Activated naive CD4-positive, alpha-beta T cell treated with anti-CD3 and anti-CD28 coated beads, Interleukin-2, amount 50 U/mL, for 24 hours (primary cell): Measurements from ENCODE around the gene LMNA.
"Not testable (repeated sequence)": the region's sequence is repeated elsewhere in the genome, so short reads cannot be mapped to it uniquely, and the experiment has no call there.

Experiments
- H3K27ac Mint-ChIP-seq: one replicate; pipeline ENCODE4 v1.8.0; 2021; ENCODE audit warnings: mild to moderate bottlenecking, mixed read lengths
- H3K27me3 Mint-ChIP-seq: one replicate; pipeline ENCODE4 v1.8.0; 2021; ENCODE audit warnings: mixed read lengths
- H3K36me3 Mint-ChIP-seq: one replicate; pipeline ENCODE4 v1.8.0; 2021; ENCODE audit warnings: mixed read lengths
- H3K4me1 Mint-ChIP-seq: one replicate; pipeline ENCODE4 v1.8.0; 2021; ENCODE audit warnings: mixed read lengths
- H3K4me3 Mint-ChIP-seq: one replicate; pipeline ENCODE4 v1.8.0; 2021; ENCODE audit warnings: mild to moderate bottlenecking, mixed read lengths
- H3K9me3 Mint-ChIP-seq: one replicate; pipeline ENCODE4 v1.8.0; 2021; ENCODE audit warnings: mixed read lengths

LMNA gene

DNA sequence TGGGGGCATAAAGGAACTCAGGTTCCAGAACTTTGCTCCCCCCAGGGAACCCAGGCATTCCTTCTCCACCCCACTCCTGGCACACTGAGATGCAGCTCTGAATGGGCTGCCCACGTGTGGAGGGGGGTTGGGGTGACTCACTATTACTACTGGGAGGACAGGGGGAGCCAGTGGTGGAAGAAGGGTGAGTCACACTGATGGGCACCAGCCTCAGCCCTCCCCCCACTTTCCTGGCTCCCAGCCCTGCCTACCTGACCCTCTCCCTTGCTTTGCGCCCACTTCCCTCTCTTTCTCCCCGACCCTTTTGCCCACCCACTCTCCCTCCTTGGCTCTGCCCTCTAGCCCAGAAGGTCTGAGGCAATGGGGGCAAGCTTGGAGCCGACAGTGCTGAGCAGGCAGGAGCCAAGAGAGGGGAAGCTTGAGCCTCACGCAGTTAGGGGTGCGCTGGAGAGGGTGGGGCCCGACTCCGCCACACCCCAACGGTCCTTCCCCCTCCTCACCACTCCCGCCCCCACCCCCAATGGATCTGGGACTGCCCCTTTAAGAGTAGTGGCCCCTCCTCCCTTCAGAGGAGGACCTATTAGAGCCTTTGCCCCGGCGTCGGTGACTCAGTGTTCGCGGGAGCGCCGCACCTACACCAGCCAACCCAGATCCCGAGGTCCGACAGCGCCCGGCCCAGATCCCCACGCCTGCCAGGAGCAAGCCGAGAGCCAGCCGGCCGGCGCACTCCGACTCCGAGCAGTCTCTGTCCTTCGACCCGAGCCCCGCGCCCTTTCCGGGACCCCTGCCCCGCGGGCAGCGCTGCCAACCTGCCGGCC, at the start of gene LMNA:
Gene LMNA (plus strand): TSS at position 611 of the 818 bp plus-strand sequence. CDS start 208 bp downstream, outside the sequence.
- Mint-ChIP-seq H3K27me3 (peaks cover 3% of the 10 kb centered on the region), H3K4me3 (peak within 1 kb of the TSS; percentile 95), H3K4me1 (peaks cover 28% of the 10 kb centered on the region), H3K9me3 (no peaks in the 10 kb centered on the region), H3K27ac (peak within 1 kb of the TSS; percentile 59), H3K36me3 (peaks cover 3% of the 10 kb centered on the region)

DNA sequence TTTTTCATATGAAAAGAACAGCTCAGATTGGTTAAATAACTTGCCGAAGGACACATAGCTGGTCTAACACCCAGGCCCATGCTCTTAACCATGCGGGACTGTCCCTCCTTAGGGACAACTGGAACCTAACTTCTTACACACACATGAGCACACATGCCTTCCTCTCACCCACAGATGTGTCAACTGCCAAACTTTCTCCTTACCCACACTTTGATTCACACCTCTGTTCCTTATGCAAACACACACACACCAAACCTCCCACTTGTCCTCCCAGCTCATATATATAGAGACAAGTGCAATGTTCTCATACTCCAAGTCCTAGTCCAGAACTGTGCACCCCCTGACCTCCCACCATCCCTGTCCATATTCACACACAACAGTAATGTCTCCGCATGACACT, 49.3 kb upstream of the LMNA start:
- H3K4me1 Mint-ChIP-seq: peaks cover 14% of the 10 kb centered on the region
- H3K9me3 Mint-ChIP-seq: no peaks in the 10 kb centered on the region

DNA sequence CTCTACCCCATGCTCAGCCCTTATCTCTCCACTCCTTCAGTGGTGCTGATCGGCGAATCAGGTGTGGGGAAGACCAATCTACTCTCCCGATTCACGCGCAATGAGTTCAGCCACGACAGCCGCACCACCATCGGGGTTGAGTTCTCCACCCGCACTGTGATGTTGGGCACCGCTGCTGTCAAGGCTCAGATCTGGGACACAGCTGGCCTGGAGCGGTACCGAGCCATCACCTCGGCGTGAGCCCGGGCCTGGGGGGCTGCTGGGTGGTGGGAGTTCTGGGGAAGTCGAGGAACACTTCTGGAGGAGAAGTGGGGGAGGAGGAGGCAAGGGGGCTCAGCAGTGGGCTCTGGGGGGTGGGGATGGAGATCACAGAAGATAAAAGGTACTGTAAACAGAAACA, 48.6 kb upstream of the LMNA start:
- H3K4me1 Mint-ChIP-seq: peaks cover 14% of the 10 kb centered on the region
- H3K4me3 Mint-ChIP-seq: no peak overlapping the region
- no peaks in the 10 kb centered on the region for H3K27me3 Mint-ChIP-seq
- no peak overlapping the region for H3K27ac Mint-ChIP-seq
- H3K9me3 Mint-ChIP-seq: no peaks in the 10 kb centered on the region
- H3K36me3 Mint-ChIP-seq: no peaks in the 10 kb centered on the region

More for the DNA sequence above, 49.3 kb upstream of the LMNA start:
- no peaks in the 10 kb centered on the region for H3K36me3 Mint-ChIP-seq
- no peaks in the 10 kb centered on the region for H3K27me3 Mint-ChIP-seq
- no peak overlapping the region for H3K27ac Mint-ChIP-seq
- no peak overlapping the region for H3K4me3 Mint-ChIP-seq

DNA sequence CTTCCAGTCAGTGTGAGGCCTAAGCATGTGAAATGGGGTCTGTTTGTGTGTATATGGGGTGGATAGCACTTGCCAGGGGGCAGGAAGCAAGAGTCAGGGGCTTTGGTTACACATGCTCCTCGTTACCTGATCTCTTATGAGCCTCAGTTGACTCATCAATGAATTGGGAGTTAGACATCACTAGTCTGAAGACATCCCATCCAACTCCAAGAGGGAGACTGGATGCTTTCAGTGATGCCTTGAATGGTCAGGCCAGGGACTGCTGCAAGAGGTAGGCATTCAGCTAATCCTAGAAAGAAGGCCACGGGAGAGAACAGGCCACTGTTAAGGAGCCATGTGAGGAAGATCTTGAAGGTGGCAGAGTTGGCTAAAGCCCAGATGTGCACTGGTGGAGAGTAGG, 47.2 kb upstream of the LMNA start:
- H3K4me3 Mint-ChIP-seq: no peak overlapping the region
- H3K4me1 Mint-ChIP-seq: peaks cover 14% of the 10 kb centered on the region
- H3K27me3 Mint-ChIP-seq: no peaks in the 10 kb centered on the region
- no peaks in the 10 kb centered on the region for H3K9me3 Mint-ChIP-seq
- no peaks in the 10 kb centered on the region for H3K36me3 Mint-ChIP-seq
- H3K27ac Mint-ChIP-seq: no peak overlapping the region

DNA sequence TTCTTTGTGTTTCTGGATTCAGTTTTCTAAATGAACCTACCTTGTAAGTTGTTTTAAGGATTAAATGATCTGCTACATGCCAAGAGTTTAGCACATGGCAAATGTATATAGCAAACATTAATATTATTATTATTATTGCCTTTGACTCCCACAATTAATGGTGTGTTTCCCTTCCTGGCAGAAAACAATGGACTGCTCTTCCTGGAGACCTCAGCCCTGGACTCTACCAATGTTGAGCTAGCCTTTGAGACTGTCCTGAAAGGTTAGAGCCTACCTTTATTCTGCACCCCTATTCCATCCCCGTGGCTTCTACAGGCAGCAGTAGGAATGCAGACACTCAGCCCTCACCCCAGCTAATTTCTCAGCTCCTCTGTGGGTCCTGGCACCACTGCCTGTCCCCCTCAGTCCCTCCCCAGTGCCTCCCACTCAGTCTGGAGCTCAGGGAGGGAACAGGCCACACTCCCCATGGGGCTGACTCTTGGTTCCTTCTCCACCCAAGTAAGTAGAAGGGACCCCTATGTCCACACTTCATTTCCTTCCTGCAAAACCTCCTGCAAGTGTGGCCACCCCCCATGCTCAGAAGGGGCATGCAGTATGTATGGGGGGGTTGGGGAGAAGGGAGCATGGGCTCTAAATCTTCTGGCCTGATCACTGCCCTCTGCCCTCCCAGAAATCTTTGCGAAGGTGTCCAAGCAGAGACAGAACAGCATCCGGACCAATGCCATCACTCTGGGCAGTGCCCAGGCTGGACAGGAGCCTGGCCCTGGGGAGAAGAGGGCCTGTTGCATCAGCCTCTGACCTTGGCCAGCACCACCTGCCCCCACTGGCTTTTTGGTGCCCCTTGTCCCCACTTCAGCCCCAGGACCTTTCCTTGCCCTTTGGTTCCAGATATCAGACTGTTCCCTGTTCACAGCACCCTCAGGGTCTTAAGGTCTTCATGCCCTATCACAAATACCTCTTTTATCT, 44.7 kb upstream of the LMNA start:
- H3K27me3 Mint-ChIP-seq: no peaks in the 10 kb centered on the region
- H3K4me1 Mint-ChIP-seq: peaks cover 14% of the 10 kb centered on the region
- H3K9me3 Mint-ChIP-seq: no peaks in the 10 kb centered on the region
- H3K27ac Mint-ChIP-seq: no peak overlapping the region
- H3K36me3 Mint-ChIP-seq: no peaks in the 10 kb centered on the region
- H3K4me3 Mint-ChIP-seq: no peak overlapping the region

DNA sequence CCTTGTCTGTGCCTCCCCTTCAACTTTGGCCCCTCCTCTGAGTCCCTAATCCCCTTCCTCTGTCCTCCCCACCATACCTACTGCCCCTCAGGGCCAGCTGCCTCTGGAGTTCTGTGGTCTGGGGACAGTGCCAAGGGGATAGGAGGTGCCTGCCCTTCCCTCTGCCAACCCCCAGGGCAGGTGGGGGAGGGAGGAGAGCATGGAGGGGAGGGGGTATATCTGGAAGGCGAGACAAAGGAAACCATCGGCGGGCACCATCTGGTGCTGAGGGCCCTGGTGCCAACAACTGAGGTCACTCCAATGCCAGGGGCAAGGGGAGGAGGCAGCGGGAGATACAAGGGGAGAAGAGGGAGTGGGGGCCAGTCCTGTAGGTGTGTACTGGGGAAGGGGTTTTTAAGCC, 44.0 kb upstream of the LMNA start:
- no peaks in the 10 kb centered on the region for H3K36me3 Mint-ChIP-seq
- no peak overlapping the region for H3K27ac Mint-ChIP-seq
- H3K9me3 Mint-ChIP-seq: no peaks in the 10 kb centered on the region
- H3K4me3 Mint-ChIP-seq: no peak overlapping the region
- peaks cover 10% of the 10 kb centered on the region for H3K4me1 Mint-ChIP-seq
- no peaks in the 10 kb centered on the region for H3K27me3 Mint-ChIP-seq

DNA sequence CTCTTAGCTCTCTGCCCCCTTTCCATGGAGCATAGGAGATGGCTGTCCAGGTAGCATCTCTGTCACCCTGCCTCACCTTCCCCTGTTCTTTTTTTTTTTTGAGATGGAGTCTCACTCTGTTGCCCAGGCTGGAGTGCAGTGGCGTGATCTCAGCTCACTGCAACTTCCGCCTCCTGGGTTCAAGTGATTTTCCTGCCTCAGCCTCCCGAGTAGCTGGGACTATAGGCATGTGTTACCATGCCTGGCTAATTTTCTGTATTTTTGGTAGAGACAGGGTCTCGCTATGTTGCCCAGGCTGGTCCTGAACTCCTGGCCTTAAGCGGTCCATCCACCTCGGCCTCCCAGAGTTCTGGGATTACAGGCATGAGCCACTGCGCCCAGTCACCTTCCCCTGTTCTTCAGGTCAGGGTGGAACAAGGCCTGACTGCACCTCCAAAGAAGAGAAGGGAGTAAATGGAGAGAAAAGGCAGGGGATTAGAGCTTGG, 43.1 kb upstream of the LMNA start:
- H3K27me3 Mint-ChIP-seq, H3K9me3 Mint-ChIP-seq, H3K36me3 Mint-ChIP-seq, H3K4me1 Mint-ChIP-seq, H3K27ac Mint-ChIP-seq, H3K4me3 Mint-ChIP-seq: not testable (repeated sequence)

DNA sequence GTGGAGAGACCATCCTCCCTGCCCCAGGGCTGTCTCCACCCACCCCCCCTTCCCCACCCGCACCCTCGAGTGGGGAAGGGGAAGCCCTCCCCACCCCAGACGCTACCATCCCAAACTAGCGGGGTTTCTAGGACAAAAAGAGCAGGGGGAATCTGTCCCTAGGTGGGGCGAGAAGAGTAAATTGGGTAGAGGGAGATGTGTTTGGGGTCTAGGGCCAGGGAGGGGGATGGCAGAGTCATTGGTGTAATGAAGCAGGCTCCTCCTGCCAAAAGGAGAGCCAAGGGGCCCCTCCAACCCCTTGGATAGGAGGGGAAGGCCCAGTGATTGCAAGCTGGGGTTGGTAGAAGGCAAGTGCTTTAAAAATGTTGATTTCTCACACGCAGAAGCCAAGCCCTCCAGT, 42.3 kb upstream of the LMNA start:
- H3K4me1 Mint-ChIP-seq: peaks cover under 1% of the 10 kb centered on the region
- no peaks in the 10 kb centered on the region for H3K9me3 Mint-ChIP-seq
- no peaks in the 10 kb centered on the region for H3K36me3 Mint-ChIP-seq
- no peak overlapping the region for H3K4me3 Mint-ChIP-seq
- H3K27me3 Mint-ChIP-seq: no peaks in the 10 kb centered on the region
- H3K27ac Mint-ChIP-seq: no peak overlapping the region

DNA sequence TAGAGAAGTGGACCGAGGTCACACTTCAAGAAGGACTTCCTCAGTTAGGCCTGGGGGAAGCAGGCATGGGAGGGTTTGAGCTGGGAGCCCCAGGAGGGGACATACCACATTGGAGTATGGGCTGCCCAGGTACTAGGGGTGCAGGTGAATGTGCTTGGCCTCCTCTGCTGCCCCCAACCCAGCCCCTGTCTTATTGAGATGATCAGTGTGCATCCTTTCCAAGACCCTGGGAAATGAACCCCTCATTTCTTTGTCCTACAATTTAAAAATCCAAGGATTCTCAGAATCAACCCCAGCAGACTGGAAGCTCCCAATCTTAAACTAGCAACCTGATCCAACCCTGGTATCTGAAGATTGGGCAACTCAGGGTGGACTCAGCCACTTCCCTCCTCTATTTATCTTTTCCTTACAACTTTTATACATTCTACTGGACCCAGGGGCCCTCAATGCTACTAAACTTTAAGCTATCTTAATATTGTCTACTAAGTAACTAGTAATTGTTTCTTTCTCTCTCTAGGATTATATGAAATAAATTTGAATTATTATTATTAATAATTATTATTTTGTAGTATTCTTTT, 41.3 kb upstream of the LMNA start:
- H3K27ac Mint-ChIP-seq: no peak overlapping the region
- H3K4me1 Mint-ChIP-seq: no peaks in the 10 kb centered on the region
- no peaks in the 10 kb centered on the region for H3K36me3 Mint-ChIP-seq
- no peaks in the 10 kb centered on the region for H3K27me3 Mint-ChIP-seq
- H3K9me3 Mint-ChIP-seq: no peaks in the 10 kb centered on the region
- H3K4me3 Mint-ChIP-seq: no peak overlapping the region

DNA sequence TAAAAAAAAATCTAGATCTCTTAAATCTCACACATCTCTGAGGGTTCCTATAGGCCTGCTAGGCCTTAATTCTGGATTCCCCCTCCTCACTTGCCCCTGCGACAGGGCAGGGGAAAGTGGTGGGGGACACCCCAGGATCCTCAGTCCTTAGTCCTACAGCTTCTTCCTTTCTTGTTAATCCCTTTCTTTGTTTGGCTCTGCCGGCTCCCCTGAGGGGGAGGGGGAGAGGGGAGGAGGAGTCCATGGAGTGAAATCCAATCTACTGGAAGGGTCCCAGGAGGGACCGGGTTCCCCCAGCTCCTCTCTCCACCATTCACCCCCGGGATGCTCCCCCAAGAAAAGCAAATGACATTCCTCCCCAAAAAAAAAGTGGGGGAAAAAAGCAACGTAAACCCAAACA, 40.8 kb upstream of the LMNA start:
- Mint-ChIP-seq H3K36me3 (no peaks in the 10 kb centered on the region), H3K4me1 (no peaks in the 10 kb centered on the region), H3K4me3 (no peak overlapping the region), H3K27ac (no peak overlapping the region), H3K9me3 (no peaks in the 10 kb centered on the region), H3K27me3 (no peaks in the 10 kb centered on the region)

DNA sequence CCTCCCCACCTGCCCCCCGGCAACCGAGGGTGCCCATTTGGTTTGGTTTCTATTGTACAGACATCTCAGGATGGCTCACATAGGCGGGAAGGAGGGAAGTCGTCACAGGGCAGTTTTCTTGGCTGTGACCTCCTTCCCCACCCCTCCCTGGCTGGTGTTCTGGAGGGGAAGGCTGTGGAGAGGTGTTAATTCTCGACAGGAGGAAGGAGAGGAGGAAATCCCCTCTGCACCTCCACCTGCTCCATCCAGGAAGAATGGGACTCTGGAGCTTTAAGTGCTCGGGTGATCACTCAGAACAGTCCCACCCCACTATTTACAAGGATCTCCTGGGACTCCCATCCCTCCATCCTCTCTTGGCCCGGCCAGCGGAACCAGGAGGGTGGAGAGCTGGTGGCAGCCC, 39.9 kb upstream of the LMNA start:
- no peaks in the 10 kb centered on the region for H3K27me3 Mint-ChIP-seq
- no peak overlapping the region for H3K27ac Mint-ChIP-seq
- no peaks in the 10 kb centered on the region for H3K36me3 Mint-ChIP-seq
- no peak overlapping the region for H3K4me3 Mint-ChIP-seq
- H3K4me1 Mint-ChIP-seq: no peaks in the 10 kb centered on the region
- no peaks in the 10 kb centered on the region for H3K9me3 Mint-ChIP-seq

DNA sequence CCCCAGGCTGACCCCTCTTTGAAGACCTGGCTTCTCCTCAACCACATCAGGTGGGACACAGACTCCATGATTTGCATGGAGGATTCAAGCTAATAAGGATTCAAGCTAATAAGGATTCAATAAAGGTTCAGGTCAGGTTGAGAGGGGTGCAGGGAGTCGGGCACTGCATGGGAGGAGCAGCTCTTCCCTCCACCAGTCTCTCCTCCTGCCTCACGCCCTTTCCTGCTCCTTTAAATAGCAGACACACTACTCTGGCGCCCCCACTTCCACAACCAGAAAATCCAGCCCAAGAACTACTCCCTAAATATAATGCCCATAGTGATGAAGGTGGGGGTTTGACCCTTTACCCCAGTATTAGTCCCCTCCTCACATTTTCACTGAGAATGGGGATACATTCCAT, 39.3 kb upstream of the LMNA start:
- Mint-ChIP-seq H3K4me1 (no peaks in the 10 kb centered on the region), H3K9me3 (no peaks in the 10 kb centered on the region), H3K36me3 (no peaks in the 10 kb centered on the region), H3K4me3 (no peak overlapping the region), H3K27ac (no peak overlapping the region), H3K27me3 (no peaks in the 10 kb centered on the region)

DNA sequence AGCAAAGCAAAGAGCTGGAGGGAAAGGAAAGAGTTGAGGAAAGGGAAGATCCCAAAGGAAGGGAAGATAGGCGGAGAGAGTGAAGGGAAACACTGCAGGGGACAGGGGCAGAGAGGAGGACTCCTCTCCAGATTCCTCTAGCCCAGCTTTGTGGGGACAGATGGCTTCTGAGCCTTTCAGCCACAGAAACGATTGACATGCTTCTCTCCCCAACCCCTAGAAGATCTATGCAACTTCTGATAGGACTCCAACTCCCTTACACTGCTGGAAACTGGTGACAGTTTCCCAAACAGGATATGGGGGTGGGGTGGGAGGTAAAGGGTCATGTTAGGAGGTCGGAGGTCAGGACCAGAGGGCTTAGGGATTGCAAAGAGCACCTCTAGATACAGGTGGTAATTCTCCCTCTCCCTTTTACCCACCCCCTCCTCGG, 38.7 kb upstream of the LMNA start:
- Mint-ChIP-seq H3K27me3 (no peaks in the 10 kb centered on the region), H3K27ac (no peak overlapping the region), H3K4me3 (no peak overlapping the region), H3K4me1 (no peaks in the 10 kb centered on the region), H3K9me3 (no peaks in the 10 kb centered on the region), H3K36me3 (no peaks in the 10 kb centered on the region)

DNA sequence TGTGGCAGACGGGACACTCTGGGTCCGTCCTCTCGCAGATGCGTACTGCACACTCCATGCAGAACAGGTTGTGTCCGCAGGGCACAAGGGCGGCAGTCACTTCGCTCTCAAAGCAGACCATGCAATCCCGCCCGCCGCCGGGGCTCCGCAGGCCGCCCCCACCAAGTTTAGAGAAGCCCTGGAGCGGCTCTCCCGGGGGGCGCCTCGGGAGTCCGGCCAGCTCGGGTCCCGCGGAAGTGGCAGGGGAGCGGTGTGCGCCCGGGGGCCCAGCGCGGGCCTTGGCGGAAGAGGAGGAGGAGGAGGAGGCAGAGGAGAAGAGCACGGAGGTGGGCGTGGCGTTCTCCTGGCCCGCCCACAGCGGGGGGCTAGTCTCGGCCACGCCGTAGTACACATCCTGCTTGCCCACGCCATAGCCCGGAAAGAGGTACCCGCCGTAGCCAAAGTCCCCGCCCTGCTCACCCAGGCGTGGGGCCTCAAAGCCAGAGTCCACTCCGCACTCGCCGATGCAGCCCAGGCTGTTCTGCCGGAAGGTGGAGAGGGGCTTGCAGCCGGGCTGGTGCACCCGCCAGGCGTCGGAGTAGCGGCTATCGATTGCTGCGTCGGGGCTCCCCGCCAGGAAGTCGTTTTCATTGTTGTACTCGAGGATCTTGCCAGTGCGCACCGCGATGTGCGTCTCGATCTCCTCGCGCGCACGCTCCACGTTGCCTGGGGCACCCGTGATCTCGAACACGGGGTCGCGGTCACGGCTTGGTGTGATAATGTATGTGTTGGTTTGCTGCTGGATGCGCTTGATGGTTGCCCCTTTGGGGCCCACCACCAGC, 37.7 kb upstream of the LMNA start:
- Mint-ChIP-seq H3K4me1 (peaks cover 2% of the 10 kb centered on the region), H3K27ac (no peak overlapping the region), H3K36me3 (no peaks in the 10 kb centered on the region), H3K4me3 (peak overlapping the region; percentile 12), H3K9me3 (no peaks in the 10 kb centered on the region), H3K27me3 (no peaks in the 10 kb centered on the region)

DNA sequence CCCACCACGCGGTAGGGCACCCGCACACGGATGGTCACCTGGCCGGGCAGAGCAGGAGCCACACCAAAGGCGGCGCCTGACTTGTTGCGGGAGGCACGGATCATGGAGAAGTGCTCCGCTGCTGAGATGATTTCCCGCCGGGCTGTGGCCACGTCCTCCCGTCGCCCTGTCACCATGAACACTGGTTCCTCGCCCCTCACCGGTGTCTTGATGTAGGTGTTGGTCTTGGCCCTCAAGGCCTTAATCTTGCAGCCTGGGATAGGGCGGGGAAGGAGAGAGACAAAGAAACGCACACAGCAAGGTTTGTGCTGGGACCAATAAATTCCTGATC, 37.1 kb upstream of the LMNA start:
- peaks cover 3% of the 10 kb centered on the region for H3K4me1 Mint-ChIP-seq
- no peaks in the 10 kb centered on the region for H3K9me3 Mint-ChIP-seq
- H3K27ac Mint-ChIP-seq: no peak overlapping the region
- no peaks in the 10 kb centered on the region for H3K27me3 Mint-ChIP-seq
- H3K4me3 Mint-ChIP-seq: no peak overlapping the region
- H3K36me3 Mint-ChIP-seq: no peaks in the 10 kb centered on the region
